Stimulated activated CD8-positive, alpha-beta memory T cell treated with anti-CD3 and anti-CD28 coated beads, Interleukin-7, amount 100 ng/mL, for 4 hours (primary cell): ENCODE results near the gene PFDN6.
"Not testable (repeated sequence)": the region's sequence is repeated elsewhere in the genome, so short reads cannot be mapped to it uniquely, and the experiment has no call there.

ENCODE experiments used
- DNase-seq, 2 donors: peaks; one replicate each; pipeline ENCODE4 v3.0.0-alpha.2; 2020; ENCODE audit warnings: low read depth in 2 of 2

Gene PFDN6

GRCh38 chr6:33288921-33289783, at the start of gene PFDN6, which contains the start of gene WDR46:
TSS of gene PFDN6 (plus strand) at chr6:33289601. CDS start at chr6:33289857, 256 bp downstream.
TSS of gene WDR46 (minus strand) at chr6:33289239. CDS start at chr6:33289170, 69 bp downstream.
- peak; percentile 75 to 84 for DNase-seq

GRCh38 chr6:33241968-33242367, 47.4 kb upstream of the PFDN6 start:
- no peak for DNase-seq

GRCh38 chr6:33243476-33243875, 45.9 kb upstream of the PFDN6 start:
- no peak for DNase-seq

- peak; percentile 86 for DNase-seq
Measured at GRCh38 chr6:33247977-33248642, 41.3 kb upstream of the PFDN6 start.

- peak in 1 of 2 donors; percentile 8 for DNase-seq
Measured at GRCh38 chr6:33248643-33248931, 40.8 kb upstream of the PFDN6 start.

- DNase-seq: peak; percentile 90 to 93
Measured at GRCh38 chr6:33248932-33249731, 40.3 kb upstream of the PFDN6 start.

- no peak for DNase-seq
Measured at GRCh38 chr6:33249732-33250630, 39.4 kb upstream of the PFDN6 start.

- DNase-seq: no peak
Measured at GRCh38 chr6:33250731-33251130, 38.7 kb upstream of the PFDN6 start.

- DNase-seq: no peak
Measured at GRCh38 chr6:33251395-33252012, 37.9 kb upstream of the PFDN6 start.

- no peak for DNase-seq
Measured at GRCh38 chr6:33252759-33253158, 36.6 kb upstream of the PFDN6 start.

- no peak for DNase-seq
Measured at GRCh38 chr6:33254591-33254990, 34.8 kb upstream of the PFDN6 start.

- DNase-seq: no peak
Measured at GRCh38 chr6:33259032-33259431, 30.4 kb upstream of the PFDN6 start.

GRCh38 chr6:33262490-33262889, 26.9 kb upstream of the PFDN6 start:
- not testable (repeated sequence) for DNase-seq

- DNase-seq: no peak
Measured at GRCh38 chr6:33264015-33264414, 25.4 kb upstream of the PFDN6 start.

- no peak for DNase-seq
Measured at GRCh38 chr6:33271117-33271467, 18.3 kb upstream of the PFDN6 start.

GRCh38 chr6:33271468-33272274, 17.7 kb upstream of the PFDN6 start, which contains the start of the genes RPS18 and VPS52:
TSS of gene RPS18 (plus strand) at chr6:33272075. CDS start at chr6:33272120, 45 bp downstream.
TSS of gene VPS52 (minus strand) at chr6:33271876. CDS start at chr6:33271675, 201 bp downstream.
- peak; percentile 83 to 90 for DNase-seq

GRCh38 chr6:33272275-33273128, 16.9 kb upstream of the PFDN6 start:
- no peak for DNase-seq

- no peak for DNase-seq
Measured at GRCh38 chr6:33273129-33273923, 16.1 kb upstream of the PFDN6 start.
